Psoas muscle (tissue), 8 donors: Measurements from ENCODE around the gene TCHP. TPM values are rescaled to one million over a fixed set of nuclear protein-coding genes. Genes with fewer than 3 reads are reported as not detected.

ENCODE experiments used
- ATAC-seq, 4 donors: fragments of 200-7000 bp; cut with Tn5 transposase; one replicate each; pipeline ENCODE4 v1.9.1; 2020; ENCODE audit warnings: moderate library complexity in 3 of 4, mild to moderate bottlenecking in 2 of 4
- DNase-seq, 2 donors: peaks; one replicate each; pipeline ENCODE4 v3.0.0-alpha.2; 2020
- H3K27ac ChIP-seq: fragments of 200-600 bp; one replicate; pipeline ENCODE4 v1.8.0; 2022
- H3K27me3 ChIP-seq, 3 donors: fragments of 200-600 bp in 1 of 3; one replicate each; pipeline versions ENCODE4 v1.6.1 to v1.8.0; 2013 to 2022; ENCODE audit warnings: low read length in 2 of 3, mild to moderate bottlenecking in 2 of 3, moderate library complexity in 1 of 3; ENCODE audit not compliant: insufficient read depth in 3 of 3
- H3K36me3 ChIP-seq, 2 donors: fragments of 200-600 bp in 1 of 2; one replicate each; pipeline versions ENCODE4 v1.6.1 to v1.8.0; 2013 to 2022; ENCODE audit warnings: low read depth in 1 of 2, mild to moderate bottlenecking in 1 of 2, moderate library complexity in 1 of 2; ENCODE audit not compliant: insufficient read depth in 1 of 2
- H3K4me1 ChIP-seq: fragments of 200-600 bp; one replicate; pipeline ENCODE4 v1.8.0; 2022
- H3K4me3 ChIP-seq: fragments of 200-600 bp; one replicate; pipeline ENCODE4 v1.8.0; 2022; ENCODE audit warnings: mild to moderate bottlenecking
- H3K9me3 ChIP-seq: fragments of 200-600 bp; one replicate; pipeline ENCODE4 v1.8.0; 2022
- CTCF ChIP-seq: fragments of 200-600 bp; IDR thresholded peaks from one replicate; pipeline ENCODE4 v1.8.0; 2022; ENCODE audit warnings: antibody characterized with exemption
- WGBS, 3 donors: extraction: QIAGEN DNeasy Blood & Tissue Kit; methylation state at CpG; one replicate each; pipeline versions ENCODE4 v1.1.6 to v1.1.7; 2013; 5-methylcytosine and 5-hydroxymethylcytosine counted together
- intact Hi-C, 2 donors: fragments of 100-400 bp; cut with DNase I; formaldehyde crosslinking; loops; one replicate each; pipeline versions ENCODE4 v1.11.0 to v1.14.2; 2022
- polyA plus RNA-seq, 3 donors: library from polyadenylated mRNA; stranded (reverse); fragments of 200-250 nt; gene quantifications; one replicate each; pipeline ENCODE4 v1.2.3, GENCODE V29; 2013
- total RNA-seq, 4 donors: library from RNA; stranded (reverse); fragmentation: NEBNext Ultra II Directional in 2 of 4; extraction: Animal tissue kit (Norgen Biotek cat#: 25700) in 2 of 4; gene quantifications; one replicate each; pipeline versions ENCODE4 v1.2.1 to v1.2.4, GENCODE V29; 2021 to 2023
- donor health status: healthy with polysubstance abuse.
- donor health status: DM: no; HTN: no; CAD: no; lungs with moderate emphysema.
- donor health status: Bipolar disorder and iron deficiency.
- donor health status: healthy.
- donor health status: DM: yes; HTN: yes; CAD: no.
- donor health status: DM: no; HTN: no; CAD: no.
- donor health status: DM: no; HTN: no; CAD: no.
- donor health status: DM: yes; HTN: yes; CAD: no.

TCHP gene
- total and polyA plus RNA-seq, 7 donors, result 4.5 to 14.8 (median 8.2) TPM

- ATAC-seq (no peak), DNase-seq (no peak)
- intact Hi-C loops, result no loop called here
- H3K4me1 ChIP-seq, result peaks cover 18% of the 10 kb centered on the region
- 71 to 74% (median 73%) methylated on average over 15 of the region's 15 CpGs for WGBS, 3 donors
- H3K27ac ChIP-seq, result no peak overlapping the region
- no peak overlapping the region for H3K4me3 ChIP-seq
- no peaks in the 10 kb centered on the region for H3K9me3 ChIP-seq
- no peaks in the 10 kb centered on the region for H3K27me3 ChIP-seq
- no peak for TF ChIP-seq CTCF
- H3K36me3 ChIP-seq, result peaks cover 0 to 54% of the 10 kb centered on the region in 2 donors
Observed at GRCh38 chr12:109902891-109903418, 2.9 kb downstream of the TCHP start.

GRCh38 chr12:109905301-109905700, 5.2 kb downstream of the TCHP start:
- H3K4me1 ChIP-seq, result peaks cover 12% of the 10 kb centered on the region
- WGBS, 3 donors, result 94 to 96% (median 96%) methylated on average over 10 of the region's 10 CpGs
- H3K9me3 ChIP-seq, result no peaks in the 10 kb centered on the region
- intact Hi-C loops, result no loop called here
- H3K36me3 ChIP-seq, result peaks cover 0 to 77% of the 10 kb centered on the region in 2 donors
- H3K27me3 ChIP-seq, result no peaks in the 10 kb centered on the region
- DNase-seq, result no peak
- no peak for ATAC-seq
- no peak for TF ChIP-seq CTCF
- no peak overlapping the region for H3K4me3 ChIP-seq
- H3K27ac ChIP-seq, result no peak overlapping the region

GRCh38 chr12:109910254-109910968, 10.3 kb downstream of the TCHP start:
- no peak overlapping the region for H3K27ac ChIP-seq
- peaks cover 0 to 100% of the 10 kb centered on the region in 2 donors for H3K36me3 ChIP-seq
- no peaks in the 10 kb centered on the region for H3K4me1 ChIP-seq
- H3K27me3 ChIP-seq, result no peaks in the 10 kb centered on the region
- ATAC-seq (no peak), DNase-seq (no peak)
- intact Hi-C loops, result no loop called here
- H3K4me3 ChIP-seq, result no peak overlapping the region
- no peaks in the 10 kb centered on the region for H3K9me3 ChIP-seq
- no peak for TF ChIP-seq CTCF
- 79 to 90% (median 80%) methylated on average over 8 of the region's 8 CpGs for WGBS, 3 donors

- DNase-seq, result no peak
- H3K4me1 ChIP-seq, result no peaks in the 10 kb centered on the region
- no peaks in the 10 kb centered on the region for H3K27me3 ChIP-seq
- no peak overlapping the region for H3K27ac ChIP-seq
- no peak for TF ChIP-seq CTCF
- WGBS, 3 donors, result 76 to 80% (median 78%) methylated on average over 12 of the region's 12 CpGs
- H3K36me3 ChIP-seq, result peaks cover 0 to 100% of the 10 kb centered on the region in 2 donors
- intact Hi-C loops, result no loop called here
- ATAC-seq, result no peak
- no peaks in the 10 kb centered on the region for H3K9me3 ChIP-seq
- H3K4me3 ChIP-seq, result no peak overlapping the region
Observed at GRCh38 chr12:109910969-109911348, 10.9 kb downstream of the TCHP start.
